ENCODE results near the gene BSND. TPM values are rescaled to one million over a fixed set of nuclear protein-coding genes. Genes with fewer than 3 reads are reported as not detected.
"Not testable (repeated sequence)": the region's sequence is repeated elsewhere in the genome, so short reads cannot be mapped to it uniquely, and the experiment has no call there.

Gene BSND
- total RNA-seq, 1 donor from 2014 or later = 0.24 TPM

DNA sequence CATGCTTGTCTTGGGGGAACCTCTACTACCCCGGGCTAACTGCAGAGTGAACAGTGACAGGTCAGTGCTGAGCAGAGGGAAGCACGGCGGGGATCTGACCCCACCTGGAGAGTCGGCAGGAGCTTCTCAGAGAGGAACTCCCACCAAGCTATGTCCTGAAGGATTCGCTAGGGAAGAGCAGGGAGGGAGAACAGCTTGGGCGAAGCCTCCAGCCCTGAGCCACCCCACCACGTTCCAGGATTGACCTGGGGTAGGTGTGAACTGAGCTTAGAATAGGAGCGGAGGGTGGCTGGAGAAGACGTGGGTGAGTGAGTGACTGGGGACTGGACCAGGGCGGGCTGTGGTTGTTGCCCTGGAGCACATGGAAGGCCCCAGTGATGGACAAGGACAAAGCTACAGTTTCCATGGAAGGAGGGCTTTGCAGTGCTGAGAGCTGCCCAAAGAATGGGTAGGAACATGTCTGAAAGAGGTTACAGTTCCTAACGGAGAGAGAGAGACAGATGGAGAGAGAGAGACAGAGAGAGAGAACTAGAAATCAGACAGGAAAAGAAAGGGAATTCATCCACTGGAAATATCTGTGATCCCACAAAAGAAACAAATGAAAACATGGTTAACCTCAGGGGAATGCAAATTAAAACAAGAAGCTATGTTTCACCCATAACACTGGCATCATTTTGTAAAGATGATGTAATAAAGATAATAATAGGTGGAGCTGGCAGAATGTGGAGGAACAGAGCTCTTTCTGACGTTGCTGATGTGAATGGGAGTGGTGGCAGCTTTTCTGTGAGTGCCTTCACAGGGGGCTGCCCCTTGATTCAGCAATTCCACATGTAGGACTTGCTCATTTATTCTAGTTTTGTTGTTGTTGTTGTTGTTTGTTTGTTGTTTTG is 17.2 kb downstream of the BSND start:
- no peak for DNase-seq (ENCODE audit: low spot score)

DNA sequence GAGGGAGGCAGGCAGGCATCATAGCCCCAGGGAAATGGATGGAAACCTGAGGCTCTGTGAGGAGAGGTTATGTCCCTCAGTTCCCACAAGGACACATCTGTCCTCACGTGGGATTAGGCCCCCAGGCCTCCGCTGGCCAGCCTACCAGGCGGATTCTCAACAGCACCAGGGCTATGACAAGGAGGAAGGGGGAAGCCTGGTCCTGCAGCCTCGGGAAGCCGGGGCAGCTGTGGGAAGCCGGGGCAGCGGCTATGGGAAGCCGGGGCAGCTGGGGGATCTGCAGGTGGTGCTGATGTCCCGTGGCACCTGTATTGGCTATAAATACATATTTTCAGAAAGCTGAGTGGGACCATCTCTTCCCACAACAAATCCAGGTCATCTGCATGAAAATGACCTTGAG is 19.7 kb downstream of the BSND start:
- DNase-seq (ENCODE audit: low spot score) = no peak

GRCh38 chr1:55021942-55022546 is 23.3 kb downstream of the BSND start:
- peak; percentile 84 for DNase-seq (ENCODE audit: low spot score)

GRCh38 chr1:55024163-55024562 is 25.4 kb downstream of the BSND start:
- not testable (repeated sequence) for DNase-seq (ENCODE audit: low spot score)

DNA sequence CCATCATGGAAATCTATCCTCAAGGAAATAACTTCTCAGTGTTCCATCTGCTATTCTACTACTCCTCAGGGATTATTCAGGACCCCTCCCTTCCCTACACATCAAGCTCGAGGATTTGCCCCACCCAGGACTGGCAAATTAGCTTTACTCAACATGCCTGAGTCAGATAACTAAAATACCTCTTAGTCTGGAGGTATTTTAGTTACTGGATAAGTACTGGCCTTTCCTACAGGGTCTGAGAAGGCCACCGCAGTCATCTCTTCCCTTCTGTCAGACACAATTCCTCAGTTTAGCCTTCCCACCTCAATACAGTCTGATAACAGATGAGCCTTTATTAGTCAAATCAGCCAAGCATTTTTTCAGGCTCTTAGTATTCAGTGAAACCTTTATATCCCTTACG is 27.9 kb downstream of the BSND start:
- DNase-seq (ENCODE audit: low spot score) = not testable (repeated sequence)

- not testable (repeated sequence) for DNase-seq (ENCODE audit: low spot score)
Observed at GRCh38 chr1:55031098-55031497, 32.4 kb downstream of the BSND start.

DNA sequence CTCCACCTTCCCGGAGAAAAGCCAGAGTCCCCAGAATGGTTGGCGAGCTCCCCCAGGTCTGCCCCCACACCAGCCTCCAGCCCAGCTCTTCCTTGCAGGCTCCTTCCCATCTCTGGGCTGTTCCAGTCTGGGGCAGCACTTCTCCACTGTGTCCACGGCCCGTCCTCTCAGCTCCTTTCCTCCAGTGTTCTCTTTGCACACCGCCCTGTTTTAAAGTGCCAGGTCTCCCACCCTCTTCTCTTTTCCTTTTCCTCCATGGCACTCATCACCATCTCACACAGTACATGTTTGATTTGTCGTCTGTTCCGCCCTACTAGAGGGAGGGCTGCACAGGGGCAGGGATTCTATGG is 34.5 kb downstream of the BSND start:
- DNase-seq (ENCODE audit: low spot score) = no peak

- DNase-seq (ENCODE audit: low spot score) = no peak
Observed at GRCh38 chr1:55034476-55035133, 35.9 kb downstream of the BSND start.

DNA sequence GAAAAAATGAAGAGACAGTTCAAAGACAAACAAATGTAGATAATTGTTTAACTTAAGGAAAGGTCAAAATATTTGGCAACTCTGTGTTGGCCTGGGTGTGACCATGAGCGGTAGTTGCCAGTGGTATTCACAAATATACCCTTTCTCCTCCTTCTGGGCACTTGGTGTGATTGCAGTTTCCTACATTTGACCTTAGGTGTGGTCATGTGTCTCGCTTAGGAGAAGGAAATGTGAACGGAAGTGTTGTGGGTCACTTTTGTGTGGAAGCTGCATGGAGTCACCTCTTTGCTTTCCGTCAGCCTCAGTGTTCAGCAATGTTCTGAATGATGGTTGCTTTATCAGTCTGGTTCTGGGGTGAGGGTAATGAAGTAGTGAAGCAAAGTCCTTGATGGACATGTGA is 37.2 kb downstream of the BSND start:
- DNase-seq (ENCODE audit: low spot score) = no peak

GRCh38 chr1:55037733-55038551 is 39.2 kb downstream of the BSND start:
- no peak for DNase-seq (ENCODE audit: low spot score)

DNA sequence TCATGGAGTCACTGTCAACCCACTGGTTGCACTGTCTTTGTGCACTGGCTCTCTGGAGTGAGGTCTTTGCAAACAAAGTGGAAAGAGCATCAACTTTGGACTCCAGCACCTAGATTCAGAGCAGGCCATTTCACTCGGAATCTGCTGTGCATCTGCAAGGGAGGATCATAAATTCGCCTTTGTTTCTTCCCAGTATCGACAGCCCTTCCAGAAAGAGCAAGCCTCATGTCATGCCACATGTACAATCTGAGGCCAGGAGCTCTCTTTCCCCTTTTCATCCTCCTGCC is 39.8 kb downstream of the BSND start:
- DNase-seq (ENCODE audit: low spot score) = no peak

- DNase-seq (ENCODE audit: low spot score) = no peak
Observed at GRCh38 chr1:55038974-55039341, 40.2 kb downstream of the BSND start.

- DNase-seq (ENCODE audit: low spot score) = peak; percentile 69
Observed at GRCh38 chr1:55039342-55040082, 40.8 kb downstream of the BSND start, which contains the start of gene PCSK9. PCSK9 (plus strand) TSS chr1:55039548; CDS start chr1:55039838, 290 bp downstream.

GRCh38 chr1:55040083-55040932 is 41.6 kb downstream of the BSND start:
- DNase-seq (ENCODE audit: low spot score) = peak; percentile 23

DNA sequence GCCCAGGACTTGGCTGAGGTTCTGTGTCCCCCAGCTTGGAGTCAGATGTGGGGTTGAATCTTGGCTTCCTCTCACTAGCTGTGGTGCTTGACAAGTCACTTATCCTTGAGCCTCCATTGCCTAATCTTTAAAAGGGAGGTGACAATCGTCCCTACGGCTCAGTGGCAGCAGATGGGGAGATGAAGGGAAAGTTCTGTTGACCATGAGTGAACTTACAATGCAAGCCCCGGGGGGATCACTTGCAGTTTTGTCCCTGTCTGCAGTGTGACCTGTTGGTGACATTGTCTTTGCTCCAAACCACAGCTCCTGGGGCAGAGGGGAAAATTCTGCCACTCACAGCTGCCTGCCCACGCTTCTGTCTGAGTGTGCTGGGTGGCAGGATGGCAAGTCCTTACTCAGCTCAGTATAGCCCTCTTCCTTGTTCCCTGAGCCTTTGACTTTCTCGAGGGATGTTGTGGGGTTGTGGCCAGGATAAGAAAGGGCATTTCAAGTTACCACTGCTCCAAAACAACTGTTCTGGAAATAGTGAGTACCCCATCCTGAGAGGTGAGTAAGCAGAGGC is 42.3 kb downstream of the BSND start:
- DNase-seq (ENCODE audit: low spot score) = no peak

DNA sequence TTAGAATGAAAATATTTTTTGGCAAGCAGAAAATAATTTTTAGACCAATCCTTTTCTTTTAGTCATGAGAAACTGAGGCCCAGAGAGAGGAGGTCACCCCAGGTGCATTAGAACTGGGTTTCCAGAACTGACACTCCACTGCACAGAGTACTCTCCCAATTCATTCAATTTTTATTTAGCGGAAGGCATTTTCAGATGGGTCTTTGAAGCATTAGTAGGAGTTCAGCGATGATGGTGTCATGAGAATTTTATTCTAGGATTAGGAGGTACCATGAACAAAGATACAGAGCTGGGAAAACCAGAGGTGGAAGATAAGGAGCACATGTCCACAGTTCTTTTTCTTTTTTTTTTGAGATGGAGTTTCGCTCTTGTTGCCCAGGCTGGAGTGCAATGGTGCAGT is 42.9 kb downstream of the BSND start:
- no peak for DNase-seq (ENCODE audit: low spot score)

DNA sequence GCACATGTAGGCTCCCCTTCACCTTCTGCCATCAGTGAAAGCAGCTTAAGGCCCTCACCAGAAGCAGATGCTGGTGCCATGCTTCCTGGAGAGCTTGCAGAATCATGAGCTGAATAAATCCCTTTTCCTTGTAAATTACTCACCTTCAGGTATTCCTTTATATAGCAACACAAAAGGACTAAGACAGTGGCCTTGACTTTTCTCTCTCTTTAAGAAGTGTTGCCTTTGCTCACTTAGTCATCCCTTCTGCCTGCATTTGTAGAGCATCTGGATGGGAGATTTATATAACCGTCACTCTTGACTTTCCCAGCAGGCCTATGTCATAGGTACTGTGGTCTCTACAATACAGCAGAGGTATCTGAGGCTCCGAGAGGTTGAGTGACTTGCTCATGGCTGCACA is 44.3 kb downstream of the BSND start:
- no peak for DNase-seq (ENCODE audit: low spot score)

DNA sequence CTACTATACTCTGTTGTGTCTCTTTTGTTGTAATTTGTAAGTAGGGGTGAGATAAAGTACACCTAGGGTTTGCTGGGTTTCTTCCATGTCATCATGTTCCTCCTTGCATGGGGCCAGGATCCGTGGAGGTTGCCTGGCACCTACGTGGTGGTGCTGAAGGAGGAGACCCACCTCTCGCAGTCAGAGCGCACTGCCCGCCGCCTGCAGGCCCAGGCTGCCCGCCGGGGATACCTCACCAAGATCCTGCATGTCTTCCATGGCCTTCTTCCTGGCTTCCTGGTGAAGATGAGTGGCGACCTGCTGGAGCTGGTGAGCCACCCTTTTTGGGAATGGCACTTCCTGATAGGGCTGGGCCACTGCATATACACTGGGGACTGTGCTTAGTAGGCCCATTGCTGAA is 45.0 kb downstream of the BSND start:
- DNase-seq (ENCODE audit: low spot score) = no peak

DNA sequence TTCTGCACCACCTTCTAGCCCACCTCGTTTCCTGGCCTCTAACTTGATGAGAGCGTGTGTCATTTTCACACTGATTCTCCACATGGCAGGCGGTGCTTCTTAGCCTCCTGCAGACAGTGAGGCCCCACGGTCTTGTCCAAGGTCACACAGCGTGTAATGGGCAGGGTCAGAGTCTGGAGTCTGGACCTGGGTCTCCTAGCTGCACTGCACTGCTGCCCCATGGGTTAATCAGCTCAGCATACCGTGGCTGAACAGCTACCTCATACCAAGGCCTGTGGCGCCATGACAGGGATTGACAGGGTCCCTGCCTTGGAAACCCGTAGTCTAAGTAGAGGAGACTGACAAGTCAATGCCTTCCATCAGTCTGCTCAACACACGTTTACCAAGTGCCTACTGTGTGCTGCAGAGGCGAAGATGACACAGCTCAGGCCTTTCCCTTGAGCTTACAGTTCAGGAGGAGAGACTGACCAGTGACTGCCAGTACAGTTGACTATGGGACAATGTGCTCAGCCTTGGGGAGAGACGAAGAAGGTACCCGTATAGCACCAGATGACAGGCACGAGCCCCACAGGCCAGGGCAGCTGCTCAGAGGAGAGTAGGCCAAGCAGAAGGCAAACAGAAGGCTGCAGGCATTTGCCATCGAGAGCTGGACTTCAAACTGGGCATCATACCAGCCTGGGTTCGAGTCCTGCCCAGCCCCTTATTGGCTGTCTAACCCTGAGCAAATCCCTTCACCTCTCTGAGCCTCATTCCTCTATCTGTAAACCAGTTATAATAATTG is 46.1 kb downstream of the BSND start:
- DNase-seq (ENCODE audit: low spot score) = no peak
